WTC11 (cell line): ENCODE results near the gene KCNK18. TPM values are rescaled to one million over a fixed set of nuclear protein-coding genes. Genes with fewer than 3 reads are reported as not detected.

Experiments used
- ATAC-seq: fragments of 200-7000 bp; cut with Tn5 transposase; 2 replicates; pipeline ENCODE4 v1.10.0; 2021; ENCODE audit warnings: mild to moderate bottlenecking, moderate library complexity
- CTCF ChIA-PET: fragments of 300-600 bp; sonication (Branson Sonifier 250); formaldehyde crosslinking; loops from one replicate; lab custom pipeline; 2021; ENCODE audit warnings: antibody characterized with exemption; lab: Charles Lee
- POLR2A ChIA-PET: fragments of 350-600 bp; sonication (Branson Sonifier 250); formaldehyde crosslinking; loops from one replicate; lab custom pipeline; 2021; ENCODE audit warnings: antibody characterized with exemption; lab: Charles Lee
- DNase-seq: peaks from one replicate; pipeline ENCODE4 v3.0.0; 2021; ENCODE audit warnings: low spot score
- H3K27ac Mint-ChIP-seq: 2 replicates; pipeline ENCODE4 v1.8.0; 2021; ENCODE audit warnings: mixed read lengths
- H3K27me3 Mint-ChIP-seq: 2 replicates; pipeline ENCODE4 v1.8.0; 2021; ENCODE audit warnings: low read depth, mild to moderate bottlenecking, moderate library complexity, mixed read lengths
- H3K36me3 Mint-ChIP-seq: 2 replicates; pipeline ENCODE4 v1.8.0; 2021; ENCODE audit warnings: mixed read lengths
- H3K4me1 Mint-ChIP-seq: 2 replicates; pipeline ENCODE4 v1.8.0; 2022; ENCODE audit warnings: mixed read lengths
- H3K4me3 Mint-ChIP-seq: 2 replicates; pipeline ENCODE4 v1.8.0; 2021; ENCODE audit warnings: mild to moderate bottlenecking, moderate library complexity, mixed read lengths
- H3K9me3 Mint-ChIP-seq: 2 replicates; pipeline ENCODE4 v1.8.0; 2021; ENCODE audit warnings: mixed read lengths
- CBFB ChIP-seq: sonication (generic); formaldehyde crosslinking; IDR thresholded peaks from 2 replicates; pipeline ENCODE4 v1.8.1; 2022; ENCODE audit warnings: mild to moderate bottlenecking, low read depth, missing genetic modification reagents
- FOXP1 ChIP-seq: sonication (generic); formaldehyde crosslinking; IDR thresholded peaks from 2 replicates; pipeline ENCODE4 v1.8.0; 2022; ENCODE audit warnings: missing genetic modification reagents, mild to moderate bottlenecking, moderate library complexity, borderline replicate concordance
- GRHL2 ChIP-seq: fragments of 250-450 bp; sonication (Bioruptor Pico); IDR thresholded peaks from 2 replicates; pipeline ENCODE4 v1.8.0; 2022; ENCODE audit warnings: mild to moderate bottlenecking, moderate library complexity; ENCODE audit not compliant: insufficient replicate concordance, severe bottlenecking
- HMGA2 ChIP-seq: fragments of 250-450 bp; sonication (Bioruptor Pico); IDR thresholded peaks from 2 replicates; pipeline ENCODE4 v1.4.0; 2021; ENCODE audit warnings: mild to moderate bottlenecking, moderate library complexity
- IRF2 ChIP-seq: sonication (generic); formaldehyde crosslinking; IDR thresholded peaks from 2 replicates; pipeline ENCODE4 v1.8.0; 2022; ENCODE audit warnings: low read depth, missing genetic modification reagents, borderline replicate concordance
- JUN ChIP-seq: sonication (generic); formaldehyde crosslinking; IDR thresholded peaks from 2 replicates; pipeline ENCODE4 v1.8.0; 2023; ENCODE audit warnings: mild to moderate bottlenecking, missing genetic modification reagents
- MXD4 ChIP-seq: fragments of 250-450 bp; sonication (Bioruptor Pico); IDR thresholded peaks from 2 replicates; pipeline ENCODE4 v1.8.0; 2021; ENCODE audit warnings: mild to moderate bottlenecking, moderate library complexity, borderline replicate concordance
- NFE2L1 ChIP-seq: sonication (generic); formaldehyde crosslinking; IDR thresholded peaks from 2 replicates; pipeline ENCODE4 v1.8.1; 2023; ENCODE audit warnings: missing genetic modification reagents
- NR1H2 ChIP-seq: sonication (generic); formaldehyde crosslinking; IDR thresholded peaks from 2 replicates; pipeline ENCODE4 v1.9.0; 2021; ENCODE audit warnings: mild to moderate bottlenecking, moderate library complexity, missing genetic modification reagents
- PRRX2 ChIP-seq: fragments of 250-450 bp; sonication (Bioruptor Pico); IDR thresholded peaks from 2 replicates; pipeline ENCODE4 v1.8.0; 2021; ENCODE audit warnings: mild to moderate bottlenecking
- SP1 ChIP-seq: sonication (generic); formaldehyde crosslinking; conservative IDR thresholded peaks from 2 replicates; pipeline ENCODE4 v1.8.1; 2022; ENCODE audit warnings: missing genetic modification reagents
- TCF7 ChIP-seq: sonication (generic); formaldehyde crosslinking; IDR thresholded peaks from 2 replicates; pipeline ENCODE4 v1.8.0; 2022; ENCODE audit warnings: mild to moderate bottlenecking, low read depth, missing genetic modification reagents, moderate library complexity
- TEAD1 ChIP-seq: sonication (generic); formaldehyde crosslinking; IDR thresholded peaks from 2 replicates; pipeline ENCODE4 v1.8.0; 2022; ENCODE audit warnings: mild to moderate bottlenecking, missing genetic modification reagents
- TP53 ChIP-seq: sonication (generic); formaldehyde crosslinking; IDR thresholded peaks from 2 replicates; pipeline ENCODE4 v1.8.1; 2023; ENCODE audit warnings: mild to moderate bottlenecking, missing genetic modification reagents
- ZNF219 ChIP-seq: sonication (generic); formaldehyde crosslinking; IDR thresholded peaks from 2 replicates; pipeline ENCODE4 v1.8.0; 2023; ENCODE audit warnings: missing genetic modification reagents, mild to moderate bottlenecking, borderline replicate concordance
- ZNF396 ChIP-seq: fragments of 250-450 bp; sonication (Bioruptor Pico); IDR thresholded peaks from 2 replicates; pipeline ENCODE4 v1.8.0; 2021; ENCODE audit warnings: mild to moderate bottlenecking, moderate library complexity, borderline replicate concordance
- total RNA-seq: library from RNA; stranded (reverse); gene quantifications from 3 replicates; pipeline ENCODE4 v1.2.3, GENCODE V29; 2021
- TF ChIP-seq, protein P1 (sequence below): fragments of 250-450 bp; sonication (Bioruptor Pico); IDR thresholded peaks from 2 replicates; pipeline ENCODE4 v2.1.2; 2022; ENCODE audit warnings: mild to moderate bottlenecking, moderate library complexity
- TF ChIP-seq, protein P2 (sequence below): sonication (generic); formaldehyde crosslinking; IDR thresholded peaks from 2 replicates; pipeline ENCODE4 v1.8.0; 2023; ENCODE audit warnings: missing genetic modification reagents, mild to moderate bottlenecking, borderline replicate concordance
- TF ChIP-seq, protein P3 (sequence below): fragments of 250-450 bp; sonication (Bioruptor Pico); IDR thresholded peaks from 2 replicates; pipeline ENCODE4 v1.9.0; 2021; ENCODE audit warnings: mild to moderate bottlenecking
- TF ChIP-seq, protein P4 (sequence below): sonication (generic); formaldehyde crosslinking; IDR thresholded peaks from 2 replicates; pipeline ENCODE4 v1.8.0; 2022; ENCODE audit warnings: missing genetic modification reagents

Gene KCNK18
- total RNA-seq, 1 experiment from 2014 or later: not detected

DNA sequence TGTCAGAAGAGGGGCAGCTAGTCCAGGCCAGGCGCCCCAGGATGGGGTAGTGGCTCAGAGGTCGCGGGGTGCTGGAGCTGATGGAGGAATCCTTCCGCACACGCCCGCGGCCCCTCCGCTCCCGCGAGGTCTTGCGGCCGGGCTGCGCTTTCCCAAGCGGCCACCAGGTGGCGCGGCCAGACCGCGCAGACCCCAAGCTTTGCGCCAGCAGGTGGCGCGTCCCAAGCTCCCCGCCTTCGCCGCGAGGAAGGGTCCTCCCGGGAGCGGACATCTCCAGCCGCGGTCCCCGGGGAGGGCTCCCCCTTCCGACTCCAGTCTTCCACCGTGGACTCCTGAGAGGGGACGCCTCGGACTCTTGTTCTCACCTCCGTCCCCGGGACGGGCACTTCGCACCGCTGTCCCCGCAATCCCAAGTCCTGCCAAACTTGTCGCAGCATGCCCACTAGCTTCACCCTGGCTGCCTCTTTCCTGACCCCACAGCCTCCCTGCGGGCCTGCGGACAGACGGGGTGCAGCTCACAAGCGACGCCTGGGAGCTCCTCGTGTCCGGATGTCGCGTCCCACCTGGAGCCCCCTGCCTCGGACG, 19.4 kb downstream of the KCNK18 start (continued):
- no peak for TF ChIP-seq ZNF396 (CRISPR knock-in tag)
- no peak for TF ChIP-seq TEAD1 (CRISPR knock-in tag)
- no peak for TF ChIP-seq NFE2L1 (CRISPR knock-in tag)
- TF ChIP-seq IRF2 (CRISPR knock-in tag): no peak
- TF ChIP-seq, protein P1, sequence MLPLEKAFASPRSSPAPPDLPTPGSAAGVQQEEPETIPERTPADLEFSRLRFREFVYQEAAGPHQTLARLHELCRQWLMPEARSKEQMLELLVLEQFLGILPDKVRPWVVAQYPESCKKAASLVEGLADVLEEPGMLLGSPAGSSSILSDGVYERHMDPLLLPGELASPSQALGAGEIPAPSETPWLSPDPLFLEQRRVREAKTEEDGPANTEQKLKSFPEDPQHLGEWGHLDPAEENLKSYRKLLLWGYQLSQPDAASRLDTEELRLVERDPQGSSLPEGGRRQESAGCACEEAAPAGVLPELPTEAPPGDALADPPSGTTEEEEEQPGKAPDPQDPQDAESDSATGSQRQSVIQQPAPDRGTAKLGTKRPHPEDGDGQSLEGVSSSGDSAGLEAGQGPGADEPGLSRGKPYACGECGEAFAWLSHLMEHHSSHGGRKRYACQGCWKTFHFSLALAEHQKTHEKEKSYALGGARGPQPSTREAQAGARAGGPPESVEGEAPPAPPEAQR (CRISPR knock-in tag): no peak
- TF ChIP-seq, protein P2, sequence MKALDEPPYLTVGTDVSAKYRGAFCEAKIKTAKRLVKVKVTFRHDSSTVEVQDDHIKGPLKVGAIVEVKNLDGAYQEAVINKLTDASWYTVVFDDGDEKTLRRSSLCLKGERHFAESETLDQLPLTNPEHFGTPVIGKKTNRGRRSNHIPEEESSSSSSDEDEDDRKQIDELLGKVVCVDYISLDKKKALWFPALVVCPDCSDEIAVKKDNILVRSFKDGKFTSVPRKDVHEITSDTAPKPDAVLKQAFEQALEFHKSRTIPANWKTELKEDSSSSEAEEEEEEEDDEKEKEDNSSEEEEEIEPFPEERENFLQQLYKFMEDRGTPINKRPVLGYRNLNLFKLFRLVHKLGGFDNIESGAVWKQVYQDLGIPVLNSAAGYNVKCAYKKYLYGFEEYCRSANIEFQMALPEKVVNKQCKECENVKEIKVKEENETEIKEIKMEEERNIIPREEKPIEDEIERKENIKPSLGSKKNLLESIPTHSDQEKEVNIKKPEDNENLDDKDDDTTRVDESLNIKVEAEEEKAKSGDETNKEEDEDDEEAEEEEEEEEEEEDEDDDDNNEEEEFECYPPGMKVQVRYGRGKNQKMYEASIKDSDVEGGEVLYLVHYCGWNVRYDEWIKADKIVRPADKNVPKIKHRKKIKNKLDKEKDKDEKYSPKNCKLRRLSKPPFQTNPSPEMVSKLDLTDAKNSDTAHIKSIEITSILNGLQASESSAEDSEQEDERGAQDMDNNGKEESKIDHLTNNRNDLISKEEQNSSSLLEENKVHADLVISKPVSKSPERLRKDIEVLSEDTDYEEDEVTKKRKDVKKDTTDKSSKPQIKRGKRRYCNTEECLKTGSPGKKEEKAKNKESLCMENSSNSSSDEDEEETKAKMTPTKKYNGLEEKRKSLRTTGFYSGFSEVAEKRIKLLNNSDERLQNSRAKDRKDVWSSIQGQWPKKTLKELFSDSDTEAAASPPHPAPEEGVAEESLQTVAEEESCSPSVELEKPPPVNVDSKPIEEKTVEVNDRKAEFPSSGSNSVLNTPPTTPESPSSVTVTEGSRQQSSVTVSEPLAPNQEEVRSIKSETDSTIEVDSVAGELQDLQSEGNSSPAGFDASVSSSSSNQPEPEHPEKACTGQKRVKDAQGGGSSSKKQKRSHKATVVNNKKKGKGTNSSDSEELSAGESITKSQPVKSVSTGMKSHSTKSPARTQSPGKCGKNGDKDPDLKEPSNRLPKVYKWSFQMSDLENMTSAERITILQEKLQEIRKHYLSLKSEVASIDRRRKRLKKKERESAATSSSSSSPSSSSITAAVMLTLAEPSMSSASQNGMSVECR (CRISPR knock-in tag): no peak
- TF ChIP-seq, protein P3, sequence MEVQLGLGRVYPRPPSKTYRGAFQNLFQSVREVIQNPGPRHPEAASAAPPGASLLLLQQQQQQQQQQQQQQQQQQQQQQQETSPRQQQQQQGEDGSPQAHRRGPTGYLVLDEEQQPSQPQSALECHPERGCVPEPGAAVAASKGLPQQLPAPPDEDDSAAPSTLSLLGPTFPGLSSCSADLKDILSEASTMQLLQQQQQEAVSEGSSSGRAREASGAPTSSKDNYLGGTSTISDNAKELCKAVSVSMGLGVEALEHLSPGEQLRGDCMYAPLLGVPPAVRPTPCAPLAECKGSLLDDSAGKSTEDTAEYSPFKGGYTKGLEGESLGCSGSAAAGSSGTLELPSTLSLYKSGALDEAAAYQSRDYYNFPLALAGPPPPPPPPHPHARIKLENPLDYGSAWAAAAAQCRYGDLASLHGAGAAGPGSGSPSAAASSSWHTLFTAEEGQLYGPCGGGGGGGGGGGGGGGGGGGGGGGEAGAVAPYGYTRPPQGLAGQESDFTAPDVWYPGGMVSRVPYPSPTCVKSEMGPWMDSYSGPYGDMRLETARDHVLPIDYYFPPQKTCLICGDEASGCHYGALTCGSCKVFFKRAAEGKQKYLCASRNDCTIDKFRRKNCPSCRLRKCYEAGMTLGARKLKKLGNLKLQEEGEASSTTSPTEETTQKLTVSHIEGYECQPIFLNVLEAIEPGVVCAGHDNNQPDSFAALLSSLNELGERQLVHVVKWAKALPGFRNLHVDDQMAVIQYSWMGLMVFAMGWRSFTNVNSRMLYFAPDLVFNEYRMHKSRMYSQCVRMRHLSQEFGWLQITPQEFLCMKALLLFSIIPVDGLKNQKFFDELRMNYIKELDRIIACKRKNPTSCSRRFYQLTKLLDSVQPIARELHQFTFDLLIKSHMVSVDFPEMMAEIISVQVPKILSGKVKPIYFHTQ (CRISPR knock-in tag): no peak
- no peak for TF ChIP-seq PRRX2 (CRISPR knock-in tag)
- no peak for TF ChIP-seq ZNF219 (CRISPR knock-in tag)
- TF ChIP-seq JUN (CRISPR knock-in tag): no peak

DNA sequence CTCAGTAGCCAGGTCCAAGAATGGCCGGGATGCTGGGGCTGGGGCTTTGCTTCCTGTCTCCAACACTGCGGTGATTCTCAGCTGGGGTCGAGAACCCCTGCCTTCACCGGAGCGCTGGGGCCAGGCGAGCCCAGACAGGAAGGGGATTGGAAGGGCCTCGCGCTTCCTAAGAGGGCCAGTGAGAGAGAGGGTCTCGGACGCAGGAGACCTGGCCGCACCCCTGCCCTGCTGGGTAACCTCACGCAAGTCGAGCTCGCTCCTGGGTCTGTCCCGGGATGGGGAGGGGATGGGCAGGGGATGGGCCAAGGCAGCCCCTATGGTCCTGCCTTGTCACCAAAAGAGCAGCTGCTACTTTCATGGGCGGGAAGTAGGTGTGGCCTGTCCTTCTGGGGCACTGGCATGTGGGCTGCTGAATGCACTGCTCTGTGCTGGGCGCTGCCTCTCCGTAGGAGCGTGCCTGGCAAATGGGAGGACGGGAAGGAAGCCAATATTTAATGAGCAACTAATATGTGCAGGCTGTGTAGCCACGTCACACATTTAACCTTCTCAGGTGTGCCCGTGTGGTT, 20.0 kb downstream of the KCNK18 start:
- POLR2A ChIA-PET: interaction anchor here (1.1 to 1.2 kb wide), 2 partner anchors 103 to 231 kb away, joined by 3 read pairs; no protein-coding TSS in a partner anchor
- H3K27me3 Mint-ChIP-seq: peaks cover 66% of the 10 kb centered on the region
- peak overlapping the region; percentile 76 for H3K4me3 Mint-ChIP-seq
- ATAC-seq: peak; percentile 70
- peaks cover 13% of the 10 kb centered on the region for H3K9me3 Mint-ChIP-seq
- 0 out of 2 replicates have a peak, but pooled peaks cover 2% of the 10 kb centered on the region for H3K36me3 Mint-ChIP-seq
- H3K27ac Mint-ChIP-seq: no peak overlapping the region
- DNase-seq: peak; percentile 39
- peaks cover 17% of the 10 kb centered on the region for H3K4me1 Mint-ChIP-seq
- CTCF ChIA-PET: interaction anchor here (0.6 to 4.1 kb wide), 84 partner anchors 10 to 1042 kb away, joined by 3 to 119 read pairs (median 5); partner anchors contain the start of genes KCNK18, SHTN1 and SLC18A2
- TF ChIP-seq GRHL2 (no peak), FOXP1 (CRISPR knock-in tag) (peak; percentile 10; the same call in 1 of the 2 replicates), HMGA2 (CRISPR knock-in tag) (no peak), NR1H2 (CRISPR knock-in tag) (no peak), MXD4 (CRISPR knock-in tag) (no peak), TCF7 (CRISPR knock-in tag) (no peak), CBFB (0 out of 2 replicates have a peak, but pooled peaks have one; percentile 23), TP53 (CRISPR knock-in tag) (0 out of 2 replicates have a peak, but pooled peaks have one; percentile 5), SP1 (CRISPR knock-in tag) (no peak)
- TF ChIP-seq, protein P4, sequence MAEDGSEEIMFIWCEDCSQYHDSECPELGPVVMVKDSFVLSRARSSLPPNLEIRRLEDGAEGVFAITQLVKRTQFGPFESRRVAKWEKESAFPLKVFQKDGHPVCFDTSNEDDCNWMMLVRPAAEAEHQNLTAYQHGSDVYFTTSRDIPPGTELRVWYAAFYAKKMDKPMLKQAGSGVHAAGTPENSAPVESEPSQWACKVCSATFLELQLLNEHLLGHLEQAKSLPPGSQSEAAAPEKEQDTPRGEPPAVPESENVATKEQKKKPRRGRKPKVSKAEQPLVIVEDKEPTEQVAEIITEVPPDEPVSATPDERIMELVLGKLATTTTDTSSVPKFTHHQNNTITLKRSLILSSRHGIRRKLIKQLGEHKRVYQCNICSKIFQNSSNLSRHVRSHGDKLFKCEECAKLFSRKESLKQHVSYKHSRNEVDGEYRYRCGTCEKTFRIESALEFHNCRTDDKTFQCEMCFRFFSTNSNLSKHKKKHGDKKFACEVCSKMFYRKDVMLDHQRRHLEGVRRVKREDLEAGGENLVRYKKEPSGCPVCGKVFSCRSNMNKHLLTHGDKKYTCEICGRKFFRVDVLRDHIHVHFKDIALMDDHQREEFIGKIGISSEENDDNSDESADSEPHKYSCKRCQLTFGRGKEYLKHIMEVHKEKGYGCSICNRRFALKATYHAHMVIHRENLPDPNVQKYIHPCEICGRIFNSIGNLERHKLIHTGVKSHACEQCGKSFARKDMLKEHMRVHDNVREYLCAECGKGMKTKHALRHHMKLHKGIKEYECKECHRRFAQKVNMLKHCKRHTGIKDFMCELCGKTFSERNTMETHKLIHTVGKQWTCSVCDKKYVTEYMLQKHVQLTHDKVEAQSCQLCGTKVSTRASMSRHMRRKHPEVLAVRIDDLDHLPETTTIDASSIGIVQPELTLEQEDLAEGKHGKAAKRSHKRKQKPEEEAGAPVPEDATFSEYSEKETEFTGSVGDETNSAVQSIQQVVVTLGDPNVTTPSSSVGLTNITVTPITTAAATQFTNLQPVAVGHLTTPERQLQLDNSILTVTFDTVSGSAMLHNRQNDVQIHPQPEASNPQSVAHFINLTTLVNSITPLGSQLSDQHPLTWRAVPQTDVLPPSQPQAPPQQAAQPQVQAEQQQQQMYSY: peak; percentile 20; the same call in 1 of the 2 replicates
